ENCODE data around the gene SNRPD3.

The SNRPD3 gene

DNA sequence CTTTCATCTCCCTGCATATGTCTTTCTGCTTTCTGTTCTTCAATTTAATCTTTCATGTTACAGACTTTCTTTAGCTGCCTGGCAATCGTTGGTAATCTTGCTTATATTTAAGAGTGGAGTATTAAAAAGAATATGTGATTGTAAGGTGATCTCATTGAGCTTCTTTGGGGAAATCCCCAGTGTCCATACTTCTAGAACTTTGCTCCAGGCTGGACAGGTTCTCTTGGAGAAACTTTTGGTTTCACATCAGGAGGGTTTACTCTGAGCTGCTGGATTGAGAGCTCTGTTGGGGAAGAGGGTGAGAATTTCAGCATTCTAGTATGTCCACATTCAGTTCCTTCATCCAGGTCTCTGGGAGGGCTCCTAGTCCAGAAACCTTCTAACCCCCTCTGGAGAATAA, 21.0 kb downstream of the SNRPD3 start:
- DNase-seq = no peak

DNA sequence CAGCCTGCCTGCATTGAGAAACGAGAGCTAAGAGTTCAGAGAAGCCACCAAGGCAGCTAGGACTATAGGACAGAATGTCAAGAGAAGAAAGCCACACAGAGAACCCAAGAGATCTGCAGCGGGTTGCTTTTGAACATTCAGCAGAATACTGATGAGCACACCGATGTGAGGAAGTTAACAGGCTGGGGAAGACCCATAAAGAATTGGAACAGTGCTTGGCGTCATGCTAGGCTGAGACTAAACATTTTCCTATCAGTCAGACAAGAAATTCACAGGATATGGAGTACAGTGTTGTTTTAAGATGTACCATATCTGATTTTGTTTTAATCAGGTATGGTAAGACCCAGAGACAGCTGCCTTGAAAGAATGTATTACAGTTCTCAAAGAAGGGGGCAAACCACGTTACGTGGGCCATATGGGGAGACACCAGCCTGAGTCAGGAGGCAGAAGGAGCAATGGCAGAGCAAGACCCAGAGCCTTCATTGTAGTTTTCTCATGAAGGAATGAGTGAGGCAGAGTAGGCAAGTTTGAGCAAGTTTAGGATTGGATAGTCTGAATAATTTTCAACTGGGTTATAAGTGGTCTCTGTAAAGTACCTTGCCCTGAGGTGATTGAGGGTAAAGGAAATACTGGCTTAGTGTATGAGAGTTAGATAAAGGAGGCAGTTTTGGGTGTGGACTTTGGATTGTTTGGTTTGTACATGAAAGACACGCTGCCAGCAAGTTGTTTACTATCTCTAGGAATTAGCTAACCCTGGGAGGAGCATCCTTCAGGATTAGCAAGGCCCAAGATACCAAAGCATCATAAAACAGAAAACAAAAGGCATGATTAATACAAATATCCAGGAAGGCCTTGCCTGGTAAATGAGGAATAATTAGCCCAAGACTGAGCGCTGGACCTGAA, 22.8 kb downstream of the SNRPD3 start:
- DNase-seq = peak; percentile 1

DNA sequence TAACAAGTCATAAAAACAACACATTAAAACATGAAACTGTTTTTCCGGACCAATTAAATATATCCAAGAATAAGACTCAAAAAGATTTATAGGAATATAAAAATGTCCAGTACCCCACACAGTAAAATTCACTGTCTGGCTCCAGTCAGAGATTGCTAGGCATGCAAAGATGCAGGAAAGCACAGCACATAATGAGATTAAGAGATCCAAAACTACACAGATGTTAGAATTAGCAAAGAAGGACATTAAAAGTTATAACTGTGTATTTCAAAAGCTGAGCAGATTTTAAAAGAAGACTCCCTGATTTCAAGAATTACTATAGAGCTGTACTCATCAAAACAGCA, 23.4 kb downstream of the SNRPD3 start:
- DNase-seq = no peak

DNA sequence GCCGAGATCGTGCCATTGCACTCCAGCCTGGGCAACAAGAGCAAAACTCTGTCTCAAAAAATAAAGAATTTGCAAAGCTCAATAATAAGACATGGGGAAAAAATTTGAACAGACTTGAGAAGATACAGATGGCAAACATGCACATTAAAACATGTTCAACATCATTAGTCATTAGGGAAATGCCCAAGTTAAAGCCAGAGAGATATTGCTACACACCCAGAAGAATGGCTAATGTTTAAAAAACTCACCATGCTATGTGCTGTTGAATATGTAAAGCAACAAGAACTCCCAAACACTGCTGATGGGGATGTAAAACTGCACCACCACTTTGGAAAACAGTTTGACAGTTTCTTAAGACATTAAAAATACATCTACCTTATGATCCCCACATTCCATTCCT, 24.5 kb downstream of the SNRPD3 start:
- no peak for DNase-seq

DNA sequence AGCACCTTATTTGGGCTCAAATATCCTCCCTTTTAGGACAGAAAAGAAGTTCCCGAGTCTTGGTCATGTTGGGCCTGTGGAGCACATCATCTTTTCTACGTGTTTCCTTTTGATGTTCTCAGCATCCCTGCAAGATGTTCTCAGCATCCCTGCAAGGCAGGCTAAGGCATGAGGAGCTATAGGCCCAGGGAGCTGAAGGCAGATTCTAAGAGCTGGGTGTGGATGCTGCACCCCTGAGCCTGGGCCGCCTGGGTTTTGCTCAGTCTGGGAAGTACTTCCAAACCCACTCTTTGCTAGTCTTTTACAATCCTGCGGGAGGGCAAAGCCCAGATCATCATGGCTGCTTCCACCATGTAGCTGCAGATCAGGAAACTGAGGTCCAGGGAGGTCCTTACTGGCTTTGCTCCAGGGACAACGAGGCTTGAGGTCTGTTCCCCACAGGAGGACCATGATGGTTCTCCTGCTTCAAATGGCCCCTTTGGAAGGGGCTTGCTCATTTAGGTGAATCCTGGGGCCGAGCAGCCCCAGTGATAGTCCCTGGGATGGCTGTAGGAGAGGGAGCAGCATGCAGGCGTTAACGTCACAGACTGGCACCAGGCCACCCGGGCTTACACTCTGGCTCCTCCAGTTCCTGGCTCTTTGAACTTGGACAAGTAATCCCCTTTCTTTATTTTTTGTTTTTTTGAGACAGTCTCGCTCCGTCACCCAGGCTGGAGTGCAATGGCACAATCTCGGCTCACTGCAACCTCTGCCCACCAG, 26.4 kb downstream of the SNRPD3 start:
- DNase-seq = no peak

DNA sequence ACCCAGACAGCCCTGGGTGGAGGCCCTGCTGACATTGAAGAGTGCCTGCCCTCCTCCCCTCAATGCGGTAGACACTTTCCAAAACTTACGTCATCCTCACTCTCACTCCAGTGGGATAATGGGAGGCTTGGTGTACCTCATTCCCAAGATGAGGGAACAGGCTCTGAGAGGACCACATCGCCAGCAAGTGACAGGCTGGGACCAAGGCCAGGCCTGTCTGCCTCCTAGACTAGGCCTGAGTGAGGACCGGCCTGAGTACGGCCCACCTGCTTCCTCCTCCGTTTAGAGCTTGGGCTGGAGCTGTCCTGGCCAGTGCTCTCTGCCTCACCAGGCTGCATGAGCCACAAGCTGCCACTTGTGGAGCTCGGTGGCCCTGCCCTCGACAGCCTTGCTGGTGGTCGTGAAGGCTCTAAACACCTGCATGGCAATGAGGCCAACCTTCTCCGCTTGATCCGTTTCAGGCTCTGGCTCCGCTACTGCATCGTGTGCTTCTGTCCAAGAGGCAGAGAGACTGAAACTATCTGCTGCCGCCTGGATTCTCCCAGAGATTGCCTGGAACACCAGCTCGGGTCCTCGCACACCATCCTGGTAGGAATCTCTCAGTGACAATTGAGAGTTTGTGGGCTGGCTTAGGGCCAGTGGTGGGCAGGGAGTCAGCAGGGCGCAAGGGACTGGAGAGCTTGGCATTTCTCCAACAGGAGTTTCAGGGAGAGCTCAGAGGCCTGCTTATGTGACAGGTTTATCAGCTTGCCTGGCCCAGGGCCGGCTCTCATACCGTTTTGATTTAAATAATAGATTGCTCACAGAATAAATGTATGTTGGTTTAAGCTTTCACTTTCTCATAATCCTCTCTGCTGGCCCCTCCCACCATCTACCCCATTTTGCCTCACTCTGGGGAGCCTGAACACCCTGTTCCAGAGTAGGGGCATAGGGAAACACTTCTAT, 27.7 kb downstream of the SNRPD3 start:
- DNase-seq = no peak

DNA sequence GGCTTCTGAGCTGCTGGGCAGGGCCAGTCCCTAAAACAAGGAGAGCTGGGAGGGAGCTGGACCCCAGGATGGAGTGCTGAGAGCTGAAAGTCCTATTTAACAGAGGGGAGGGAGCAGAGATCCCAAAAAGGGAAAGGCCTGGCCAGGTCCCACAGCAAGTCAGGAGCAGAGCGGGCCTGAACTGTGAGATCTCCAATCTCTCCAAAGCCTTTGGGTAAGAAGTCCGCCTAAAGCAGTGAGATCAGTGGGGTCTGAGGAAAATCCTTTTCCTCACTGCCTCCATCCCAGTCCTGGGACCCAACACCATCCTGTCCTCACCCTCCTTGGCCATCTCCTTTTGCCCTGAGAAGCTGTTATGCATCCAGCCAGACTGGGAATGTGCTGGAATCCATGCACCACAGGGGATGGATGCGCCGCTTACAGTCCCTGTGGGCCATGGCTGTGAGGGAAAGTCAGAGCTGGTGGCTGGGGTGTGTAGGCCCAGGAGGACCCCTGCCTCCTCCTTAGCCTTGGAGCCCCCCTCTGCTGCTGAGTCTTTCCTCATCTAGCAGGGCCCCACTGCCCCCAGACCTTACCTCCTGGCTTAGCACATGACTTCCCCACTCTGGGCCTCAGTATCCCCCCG, 28.5 kb downstream of the SNRPD3 start:
- no peak for DNase-seq

DNA sequence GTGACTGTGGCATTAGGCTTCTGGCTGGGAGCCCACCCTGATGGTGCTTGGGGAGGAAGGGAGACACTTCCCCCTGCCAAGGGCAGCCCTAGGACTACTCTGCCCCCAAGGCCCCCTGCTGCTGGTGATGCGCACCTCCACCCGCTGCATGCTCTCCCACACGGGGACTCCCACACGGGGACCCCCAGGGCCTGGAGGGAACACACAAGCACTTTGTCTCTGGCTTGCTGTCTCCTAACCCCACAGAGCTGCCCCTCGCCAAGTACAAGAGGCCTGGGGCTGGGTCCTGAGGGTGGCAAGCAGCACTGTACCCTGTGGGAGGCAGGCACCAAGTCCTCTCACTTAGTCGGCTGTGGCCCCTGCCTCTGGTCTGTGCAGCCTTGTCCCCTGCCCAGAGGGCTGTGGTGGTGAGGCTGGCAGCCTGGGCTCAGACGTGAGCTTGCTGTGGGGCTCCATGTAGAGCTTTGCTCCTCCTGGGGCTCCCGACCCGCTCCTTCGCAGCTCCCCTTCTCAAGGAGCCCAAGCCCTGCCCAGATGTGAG, 29.1 kb downstream of the SNRPD3 start:
- no peak for DNase-seq

DNA sequence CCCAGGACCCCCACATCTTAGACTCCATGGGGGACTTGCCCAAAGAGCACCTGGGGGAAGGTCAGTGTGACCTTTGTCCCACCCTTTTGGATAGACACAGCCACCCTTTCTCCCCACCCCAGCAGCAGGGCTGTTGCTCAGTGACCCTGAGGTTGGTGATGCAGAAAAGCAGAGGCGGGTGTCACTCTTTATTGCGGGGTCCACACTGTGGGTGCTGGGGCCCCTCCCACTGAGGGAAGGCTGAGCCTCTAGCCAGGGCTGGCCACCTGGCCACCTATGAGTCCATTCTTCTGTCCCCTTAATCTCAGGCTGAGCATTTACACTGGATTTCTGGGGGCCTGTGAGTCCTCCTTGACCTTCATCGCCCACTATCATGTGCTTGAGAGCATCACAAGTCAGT, 29.7 kb downstream of the SNRPD3 start:
- DNase-seq = no peak

DNA sequence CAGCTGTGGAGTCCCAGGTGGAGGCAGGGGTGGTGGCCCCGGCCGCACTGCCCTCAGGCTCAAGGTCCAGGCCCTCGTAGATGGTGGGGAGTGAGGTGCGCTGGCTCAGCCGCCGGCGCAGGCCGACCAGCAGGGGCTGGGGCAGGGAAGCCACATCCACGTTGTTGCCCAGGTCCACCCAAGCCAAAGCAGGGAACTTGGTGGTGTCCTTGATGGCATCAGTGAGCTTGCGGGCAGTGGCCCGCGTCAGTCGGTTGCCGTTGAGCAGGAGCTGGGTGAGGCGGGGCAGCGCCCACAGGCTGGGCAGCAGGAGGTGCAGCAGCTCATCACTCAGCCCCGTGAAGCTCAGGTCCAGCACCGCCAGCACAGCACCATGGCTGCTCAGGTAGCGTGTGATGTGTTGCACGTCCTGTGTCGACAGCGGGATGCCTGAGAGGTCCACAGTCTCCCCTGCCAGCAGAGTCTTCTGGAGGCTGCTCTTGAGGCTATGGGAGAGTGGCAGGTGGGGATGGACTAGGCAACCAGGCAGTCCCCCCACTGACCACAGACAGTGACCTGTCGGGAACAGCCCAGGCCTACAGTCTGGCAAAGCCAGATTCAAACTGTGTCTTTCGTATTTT, 30.2 kb downstream of the SNRPD3 start:
- DNase-seq = no peak

DNA sequence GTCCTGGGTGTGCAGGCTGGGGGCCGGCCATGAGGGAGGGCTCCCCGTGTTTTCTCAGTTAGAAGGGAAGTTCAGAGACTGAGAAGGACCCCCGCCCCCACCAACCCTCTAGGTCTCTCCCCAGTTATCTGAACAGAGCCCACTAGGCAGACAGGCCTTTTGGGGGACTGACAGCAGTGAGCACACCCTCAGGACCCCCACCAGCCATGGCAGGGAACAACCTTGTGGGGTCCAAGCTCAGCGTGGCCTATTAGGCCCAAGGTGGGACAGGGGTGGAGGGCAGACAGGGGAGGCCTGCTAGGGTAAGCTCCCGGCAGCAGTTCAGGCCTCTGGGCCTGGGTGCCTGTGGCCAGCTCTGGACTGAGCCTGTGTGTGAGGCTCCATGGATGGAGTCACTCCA, 31.5 kb downstream of the SNRPD3 start:
- no peak for DNase-seq

DNA sequence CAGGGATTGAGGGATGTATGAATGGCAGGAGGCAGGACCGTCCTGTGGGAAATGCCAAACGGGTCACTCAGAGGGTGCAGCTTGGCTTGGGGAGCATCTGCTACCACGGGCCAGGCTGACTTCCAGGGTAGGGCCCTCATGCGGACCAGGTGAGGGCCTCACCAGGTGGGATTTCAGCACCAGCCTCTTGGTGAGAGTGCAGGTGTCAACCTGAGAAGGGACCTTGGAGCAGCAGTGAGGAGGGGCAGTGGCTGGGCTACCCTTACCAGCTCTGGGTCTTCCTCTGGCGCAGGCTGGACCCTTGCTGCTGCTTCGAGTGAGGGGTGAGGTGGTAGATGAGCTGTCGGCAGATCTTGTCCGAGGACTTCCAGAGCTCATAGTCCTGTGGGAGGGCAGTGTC, 32.1 kb downstream of the SNRPD3 start:
- DNase-seq = no peak

DNA sequence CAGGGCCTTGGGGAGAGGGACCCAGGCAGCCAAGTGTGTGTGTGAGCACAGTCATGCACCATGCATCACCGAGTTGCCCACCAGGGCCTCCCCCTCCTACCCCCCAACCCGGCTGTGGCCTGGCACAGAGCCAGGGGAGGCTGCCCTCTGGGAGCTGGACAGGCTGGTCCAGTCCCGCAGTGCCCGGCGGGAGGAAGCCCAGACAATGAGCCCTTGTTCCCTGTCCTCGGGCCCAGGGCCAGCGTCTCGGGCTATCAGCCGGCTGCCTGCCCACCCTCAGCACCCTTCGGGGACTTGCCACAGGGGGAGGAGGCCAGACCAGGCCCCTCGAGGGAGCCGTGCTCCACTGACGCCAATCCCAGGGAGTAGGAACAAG, 32.6 kb downstream of the SNRPD3 start:
- no peak for DNase-seq

DNA sequence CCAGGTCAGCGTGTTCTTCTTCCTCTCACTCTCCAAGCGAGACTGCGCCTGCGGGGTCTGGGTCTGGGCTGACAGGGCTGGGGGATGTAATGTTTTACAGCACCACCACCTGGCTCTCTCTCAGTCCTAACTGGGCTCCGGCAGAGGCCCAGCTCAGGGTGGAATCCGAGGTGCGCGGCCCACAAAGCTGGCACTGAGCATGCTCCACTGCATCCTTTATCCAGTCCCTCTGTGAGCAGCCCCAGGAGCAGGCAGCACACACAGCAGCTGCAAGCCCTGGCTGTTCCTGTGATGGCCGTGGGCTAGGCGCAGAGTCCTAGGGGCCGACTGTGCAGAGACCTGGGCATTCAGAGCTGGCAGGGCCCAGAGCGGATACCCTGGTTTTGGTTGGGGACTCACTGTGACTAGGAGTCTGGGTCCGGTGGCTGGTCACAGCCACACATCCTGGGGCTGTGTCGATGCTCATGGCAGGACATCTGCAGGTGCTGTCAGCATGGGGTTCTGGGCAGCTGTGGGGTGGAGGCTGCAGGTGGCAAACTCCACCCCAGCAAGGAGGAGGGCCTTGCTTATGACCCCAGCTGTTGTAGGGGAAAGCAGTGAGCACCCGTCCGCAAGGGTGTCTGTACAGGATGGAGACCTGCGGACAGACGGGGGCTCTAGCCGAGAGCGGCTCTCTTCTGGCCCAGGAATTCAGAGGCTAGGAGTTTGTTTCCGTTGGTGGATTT, 33.1 kb downstream of the SNRPD3 start:
- no peak for DNase-seq

DNA sequence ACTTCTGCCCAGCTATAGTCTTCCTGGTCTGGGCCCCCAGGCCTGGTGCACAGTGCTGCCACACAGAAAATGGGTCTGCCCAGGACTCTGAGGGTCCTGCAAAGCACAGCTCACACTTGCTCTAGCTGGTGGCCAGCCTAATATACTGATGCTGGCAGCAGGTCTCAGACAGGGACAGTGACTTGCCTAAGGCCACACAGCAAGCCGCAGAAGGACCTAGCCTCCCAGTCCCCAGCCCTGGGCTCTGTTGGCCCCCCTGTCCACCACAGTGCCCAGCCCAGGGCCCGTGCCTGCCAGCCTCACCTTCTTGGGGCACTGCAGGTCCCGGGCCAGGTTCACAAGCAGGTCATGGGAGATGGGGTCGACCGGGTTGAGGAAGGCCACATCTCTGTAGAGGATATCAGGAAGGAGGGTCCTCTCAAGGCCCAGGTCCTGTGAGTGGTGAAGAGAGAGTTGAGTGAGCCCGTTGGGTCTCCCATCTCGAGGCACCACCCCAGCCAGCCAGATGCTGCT, 33.8 kb downstream of the SNRPD3 start:
- no peak for DNase-seq

DNA sequence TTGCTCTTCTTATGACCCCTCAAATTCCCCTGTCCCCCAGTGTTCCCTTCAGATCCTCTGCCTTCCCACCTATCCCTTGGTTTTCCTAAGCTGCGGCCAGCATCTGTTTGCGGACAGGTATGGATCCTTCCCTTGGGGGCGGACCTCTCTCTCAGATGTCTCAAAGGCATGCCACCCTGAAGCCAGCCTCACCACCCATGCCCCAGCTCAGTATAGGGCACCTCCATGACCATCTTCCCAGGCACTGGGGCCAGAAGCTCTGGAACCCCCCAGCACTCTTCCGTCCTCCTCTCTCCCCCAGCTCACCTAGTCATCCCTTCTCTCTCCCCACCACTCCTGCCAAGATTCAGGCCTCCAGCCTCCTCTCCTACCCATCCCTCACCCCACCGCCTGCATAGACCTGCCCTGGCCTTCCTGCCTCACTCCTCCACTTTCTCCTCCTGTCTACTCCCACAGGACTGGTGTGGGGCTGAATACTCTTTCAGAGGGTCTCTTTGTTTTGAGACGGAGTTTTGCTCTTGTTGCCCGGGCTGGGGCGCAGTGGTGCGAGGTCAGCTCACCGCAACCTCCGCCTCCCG, 34.9 kb downstream of the SNRPD3 start:
- no peak for DNase-seq

DNA sequence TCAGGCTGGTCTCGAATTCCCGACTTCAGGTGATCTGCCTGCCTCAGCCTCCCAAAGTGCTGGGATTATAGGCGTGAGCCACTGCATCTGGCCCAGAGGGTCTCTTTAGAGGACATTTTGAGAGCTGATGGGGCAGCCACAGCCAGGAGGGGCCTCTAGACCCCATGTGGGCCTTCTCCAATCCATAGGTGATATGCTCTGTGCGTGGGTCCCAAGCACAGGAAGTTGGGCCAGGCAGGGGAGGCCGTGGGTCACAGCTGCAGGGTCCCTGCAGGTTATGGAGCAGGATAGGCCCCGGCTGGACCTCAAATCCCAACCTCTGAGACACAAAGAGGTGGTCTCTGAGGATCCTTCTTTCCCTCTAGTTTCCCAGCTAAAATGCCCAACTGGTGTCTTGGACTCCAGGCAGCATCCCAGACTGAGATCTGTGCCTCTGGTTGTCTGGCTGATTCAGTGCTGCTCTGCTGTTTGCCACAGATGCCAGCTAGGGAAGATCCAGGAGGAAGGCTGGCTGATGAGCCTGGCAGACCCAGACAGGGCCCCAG, 35.6 kb downstream of the SNRPD3 start:
- no peak for DNase-seq

DNA sequence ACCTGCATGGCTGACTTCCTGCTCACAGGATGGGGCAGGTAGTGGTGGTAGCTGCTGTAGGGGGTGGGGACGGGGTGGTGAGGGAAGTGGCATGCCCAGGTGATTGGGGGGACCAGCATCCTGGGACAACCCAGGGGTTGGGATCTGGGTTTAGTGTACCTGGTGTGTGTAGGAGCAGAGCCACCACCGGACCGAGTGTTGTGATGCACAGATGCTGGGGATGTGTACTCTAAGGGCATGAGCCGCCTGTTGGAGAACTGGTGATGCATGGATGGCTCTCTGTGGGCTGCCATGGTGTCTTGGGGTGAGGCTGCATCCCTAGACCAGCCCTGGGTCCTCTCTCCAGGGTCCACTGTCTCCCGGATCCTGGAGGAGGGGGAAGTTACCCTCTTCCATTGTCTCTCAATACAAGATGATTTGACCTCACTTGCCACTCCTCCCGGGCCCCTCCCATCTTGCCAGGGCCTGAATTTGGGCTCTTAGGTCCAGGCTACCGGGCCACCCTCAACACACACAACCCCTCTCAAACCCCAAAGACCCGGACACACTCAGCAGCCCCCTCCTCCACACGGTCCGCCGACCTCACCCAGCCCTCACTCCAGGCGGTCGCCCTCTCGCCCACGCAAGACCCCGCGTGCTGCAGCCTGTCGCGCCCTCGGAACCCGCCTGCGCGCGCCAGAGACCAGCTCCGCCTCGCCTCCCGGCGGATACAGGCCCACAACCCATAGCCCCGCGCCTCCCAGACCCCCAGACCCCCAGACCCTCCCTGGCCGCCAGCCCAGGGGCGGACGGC, 36.5 kb downstream of the SNRPD3 start:
- peak; percentile 20 for DNase-seq

DNA sequence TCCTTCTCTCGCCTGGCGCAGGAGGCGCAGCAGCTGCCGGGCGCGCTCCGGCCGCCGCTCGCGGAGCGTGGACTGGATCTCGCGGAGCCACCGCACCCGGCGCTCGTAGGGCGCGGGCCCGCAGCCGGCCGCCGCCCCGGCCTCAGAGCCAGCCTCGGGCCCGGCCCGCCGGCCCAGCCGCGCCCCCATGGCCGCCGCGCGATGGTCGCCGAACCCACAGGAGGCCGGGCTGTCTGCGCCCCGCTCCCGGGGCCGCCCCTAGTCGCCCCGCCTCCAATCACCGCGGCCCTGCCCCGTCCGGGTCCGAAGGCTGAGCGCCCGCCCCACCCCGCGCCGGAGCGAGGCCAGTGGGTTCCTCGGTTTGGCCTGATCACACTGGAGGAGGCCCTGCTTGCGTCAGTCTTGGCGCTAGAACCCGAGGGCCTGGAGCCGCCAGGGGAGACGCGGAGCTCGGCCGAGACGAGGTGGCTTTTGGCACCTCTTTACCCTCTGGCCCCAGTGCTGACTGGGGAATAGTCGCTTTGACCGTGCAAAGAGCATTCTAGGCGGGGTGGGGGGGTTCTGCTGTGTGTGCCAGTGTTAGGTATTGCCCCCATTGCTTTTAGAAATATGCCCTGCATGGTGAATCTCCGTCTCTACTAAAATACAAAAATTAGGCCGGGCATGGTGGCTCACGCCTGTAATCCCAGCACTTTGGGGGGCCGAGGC, 37.2 kb downstream of the SNRPD3 start, which contains the start of gene LRRC75B:
LRRC75B (minus strand) TSS at position 223 of the 708 bp plus-strand sequence; CDS start at position 189, 34 bp downstream.
- DNase-seq = peak; percentile 69
